IPS-NIHi11 (cell line): ENCODE measurements around the gene UMODL1.

Experiments used
- DNase-seq: peaks from one replicate; pipeline ENCODE4 v3.0.0; 2012; ENCODE audit warnings: mixed read lengths, low spot score

UMODL1 gene

DNA sequence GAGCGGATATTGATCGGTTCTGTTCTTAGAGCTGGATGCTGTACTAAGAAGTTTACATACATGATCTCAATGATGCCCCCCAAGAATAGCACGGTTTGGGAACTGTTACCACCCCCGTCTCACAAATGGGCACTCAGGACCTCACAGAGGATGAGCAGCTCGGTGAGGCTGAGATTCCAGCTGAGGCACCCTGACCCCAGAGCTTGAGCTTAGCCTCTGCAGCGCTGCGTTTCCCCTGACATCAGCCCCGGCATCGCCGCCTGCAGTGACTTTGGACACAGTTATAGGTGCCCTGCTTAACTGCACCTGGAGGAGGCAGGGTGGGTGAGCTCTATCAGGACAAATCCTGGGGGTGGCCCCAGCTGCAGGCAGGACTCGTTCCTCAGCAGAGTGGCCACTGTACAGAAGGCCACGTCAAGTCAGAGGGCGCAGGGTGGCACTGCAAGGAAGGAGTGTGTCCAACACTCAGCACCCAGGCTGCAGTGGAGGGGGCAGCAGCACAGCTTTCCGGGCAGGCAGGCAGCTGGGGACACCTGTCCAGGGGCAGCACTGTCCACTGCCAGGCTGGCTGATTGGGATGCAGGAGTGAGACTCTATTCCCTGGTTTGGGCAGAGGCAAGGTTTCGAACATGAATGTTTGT is 82.0 kb downstream of the UMODL1 start:
- DNase-seq: no peak

DNA sequence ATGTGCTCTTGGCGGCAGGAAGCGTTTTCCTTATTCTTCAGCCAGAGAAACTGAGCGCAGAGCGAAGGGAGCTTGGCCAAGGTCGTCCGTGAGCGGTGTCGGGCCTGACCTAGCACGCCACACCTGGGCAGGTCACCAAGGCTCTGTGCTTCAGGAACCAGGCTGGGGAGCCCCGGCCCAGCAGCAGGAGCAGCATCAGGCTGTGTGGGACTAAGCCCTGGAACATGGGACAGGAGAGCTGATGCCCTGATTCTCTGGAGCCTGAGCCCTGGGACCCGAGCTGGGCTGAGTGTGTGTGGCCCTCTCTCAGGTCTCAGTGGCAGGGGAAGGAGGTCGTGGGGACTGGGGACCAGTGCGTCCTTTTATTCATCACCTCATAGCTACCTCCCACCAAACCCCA is 82.6 kb downstream of the UMODL1 start:
- DNase-seq: no peak

GRCh38 chr21:42154237-42155044 is 83.3 kb downstream of the UMODL1 start:
- no peak for DNase-seq

DNA sequence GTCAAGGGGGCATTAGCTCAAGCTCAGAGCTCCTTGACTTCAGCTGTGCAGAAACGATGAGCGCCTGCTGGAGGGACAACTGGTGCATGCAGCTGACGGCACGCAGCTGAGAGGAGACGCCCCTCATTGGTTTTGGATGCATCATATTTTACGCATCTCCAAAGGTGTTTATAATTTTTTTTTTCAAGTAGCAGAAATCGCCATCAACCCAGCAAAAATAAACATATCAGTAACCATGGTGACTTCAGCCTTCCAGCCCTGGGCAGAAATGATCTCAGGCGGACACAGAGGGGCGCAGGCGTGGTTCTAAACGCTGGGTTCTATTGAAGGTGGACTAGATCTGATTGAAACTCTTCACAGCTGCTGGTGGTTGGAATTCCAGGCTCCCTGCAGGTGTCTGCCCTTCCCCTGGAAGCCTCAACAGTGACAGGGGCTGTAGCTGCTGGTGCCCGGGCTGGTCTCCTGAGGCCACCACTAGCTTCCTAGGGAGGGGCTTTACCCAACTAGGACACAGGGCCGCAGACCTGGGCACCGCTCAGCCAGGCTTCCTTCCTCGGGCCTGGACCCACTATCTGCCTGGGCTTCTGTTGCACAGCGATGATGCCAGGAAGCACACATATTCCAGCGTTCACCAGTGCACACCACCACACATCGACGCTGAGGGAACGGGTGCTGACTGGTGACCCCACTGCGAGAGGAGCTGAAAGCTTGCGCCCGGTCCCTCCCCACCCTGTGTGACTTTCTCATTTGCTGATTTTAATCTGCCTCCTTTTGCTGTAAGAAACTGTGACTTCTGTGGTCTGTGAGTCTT is 84.1 kb downstream of the UMODL1 start:
- DNase-seq: no peak

GRCh38 chr21:42156690-42157605 is 85.8 kb downstream of the UMODL1 start:
- DNase-seq: no peak

DNA sequence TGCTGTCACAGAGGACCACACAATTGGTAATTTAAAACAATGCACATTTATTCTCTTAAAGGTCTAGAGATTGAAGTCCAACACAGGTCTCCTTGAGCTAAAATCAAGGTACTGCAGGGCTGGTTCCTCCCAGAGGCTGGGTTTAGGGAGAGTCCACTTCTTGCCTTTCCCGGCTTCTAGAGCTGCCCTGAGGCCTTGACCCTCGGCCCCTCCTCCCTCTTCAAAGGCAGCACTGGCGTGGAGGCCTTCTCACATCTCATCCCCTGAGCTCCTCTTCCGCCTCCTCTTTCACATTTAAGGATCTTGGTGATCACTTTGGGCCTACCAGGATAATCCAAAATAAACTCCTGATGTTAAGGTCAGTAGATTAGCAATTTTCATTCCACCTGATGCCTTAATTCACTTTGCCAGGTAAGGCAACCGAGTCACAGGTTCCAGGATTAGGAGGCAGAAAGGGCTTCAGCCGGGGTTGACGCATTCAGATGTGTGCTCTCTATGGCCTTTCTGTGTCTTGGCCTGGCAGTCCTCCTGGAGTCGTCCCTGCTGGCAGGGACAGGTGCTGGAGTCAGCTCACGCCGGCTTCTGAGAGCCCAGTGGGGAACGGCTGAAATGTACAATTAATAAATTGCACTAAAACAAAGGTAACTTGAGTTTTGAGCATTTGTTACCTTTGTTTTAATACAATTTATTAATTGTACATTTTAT is 86.6 kb downstream of the UMODL1 start:
- peak; percentile 3 for DNase-seq

GRCh38 chr21:42158846-42159245 is 87.7 kb downstream of the UMODL1 start:
- peak; percentile 4 for DNase-seq

GRCh38 chr21:42159560-42160110 is 88.5 kb downstream of the UMODL1 start:
- DNase-seq: no peak

GRCh38 chr21:42160111-42160721 is 89.1 kb downstream of the UMODL1 start:
- DNase-seq: no peak

DNA sequence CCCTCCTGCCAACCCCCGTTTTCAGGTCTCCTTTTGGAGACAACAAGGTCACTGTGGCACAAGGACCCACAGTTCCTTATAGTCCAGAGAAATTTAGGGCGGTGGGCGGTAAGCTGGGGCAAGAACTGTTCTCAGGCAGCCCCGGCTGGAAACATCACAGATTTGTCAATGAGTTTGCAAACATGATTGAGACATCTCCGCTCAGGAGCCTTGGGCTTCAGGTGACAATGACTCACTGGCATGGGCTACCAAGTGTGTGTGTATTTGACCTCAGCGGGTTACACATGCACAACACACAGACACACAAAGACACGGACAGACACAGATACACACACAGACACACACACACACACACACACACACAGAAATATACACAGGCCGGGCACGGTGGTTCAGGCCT is 89.6 kb downstream of the UMODL1 start:
- no peak for DNase-seq

- no peak for DNase-seq
Measured at GRCh38 chr21:42161401-42161955, 90.4 kb downstream of the UMODL1 start.

DNA sequence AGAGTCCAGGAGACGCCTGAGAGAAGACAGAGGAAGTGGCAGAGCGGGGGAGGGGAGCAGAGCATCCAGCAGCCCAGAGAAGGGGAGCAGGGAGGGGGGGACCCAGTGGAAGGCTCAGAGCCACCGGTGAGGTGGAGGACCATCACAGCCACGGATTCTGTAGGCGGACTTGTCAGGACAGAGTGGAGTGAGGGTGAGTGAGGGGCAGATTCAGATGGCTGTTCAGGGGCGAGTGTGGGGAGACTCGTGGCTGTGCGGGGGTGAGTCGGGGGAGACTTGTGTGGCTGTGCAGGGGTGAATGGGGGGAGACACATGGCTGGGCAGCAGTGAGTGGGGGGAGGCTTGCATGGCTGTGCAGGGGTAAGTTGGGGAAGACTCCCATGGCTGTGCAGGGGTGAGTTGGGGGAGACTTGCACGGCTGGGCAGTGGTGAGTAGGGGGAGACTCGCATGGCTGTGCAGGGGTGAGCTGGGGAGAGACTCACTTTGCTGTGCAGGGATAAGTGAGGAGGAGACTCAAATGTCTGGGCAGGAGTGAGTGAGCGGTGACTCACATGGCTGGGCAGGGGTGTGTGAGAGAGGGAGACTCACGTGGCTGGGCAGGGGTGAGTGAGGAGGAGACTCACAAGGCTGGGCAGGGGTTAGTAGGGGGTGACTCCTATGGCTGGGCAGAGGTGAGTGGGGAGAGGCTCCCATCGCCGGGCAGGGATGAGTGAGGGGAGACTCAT is 91.0 kb downstream of the UMODL1 start:
- no peak for DNase-seq

DNA sequence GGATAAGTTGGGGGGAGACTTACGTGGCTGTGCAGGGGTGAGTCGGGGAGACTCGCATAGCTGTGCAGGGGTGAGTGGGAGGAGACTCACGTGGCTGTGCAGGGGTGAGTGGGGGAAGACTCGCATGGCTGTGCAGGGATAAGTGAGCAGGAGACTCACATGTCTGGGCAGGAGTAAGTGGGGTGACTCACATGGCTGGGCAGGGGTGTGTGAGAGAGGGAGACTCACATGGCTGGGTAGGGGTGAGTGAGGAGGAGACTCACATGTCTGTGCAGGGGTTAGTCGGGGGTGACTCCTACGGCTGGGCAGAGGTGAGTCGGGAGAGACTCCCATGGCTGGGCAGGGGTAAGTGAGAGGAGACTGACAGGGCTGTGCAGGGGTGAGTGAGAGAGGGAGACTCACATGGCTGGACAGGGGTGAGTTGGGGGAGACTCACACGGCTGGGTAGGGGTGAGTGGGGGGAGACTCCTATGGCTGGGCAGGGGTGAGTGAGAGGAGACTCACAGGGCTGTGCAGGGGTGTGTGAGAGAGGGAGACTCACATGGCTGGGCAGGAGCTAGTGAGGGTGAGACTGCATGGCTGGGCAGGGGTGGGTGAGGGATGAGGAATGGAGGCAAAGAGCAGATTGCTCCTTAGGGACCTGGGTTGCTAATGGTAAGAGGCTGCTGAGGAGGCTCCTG is 91.9 kb downstream of the UMODL1 start:
- DNase-seq: no peak

DNA sequence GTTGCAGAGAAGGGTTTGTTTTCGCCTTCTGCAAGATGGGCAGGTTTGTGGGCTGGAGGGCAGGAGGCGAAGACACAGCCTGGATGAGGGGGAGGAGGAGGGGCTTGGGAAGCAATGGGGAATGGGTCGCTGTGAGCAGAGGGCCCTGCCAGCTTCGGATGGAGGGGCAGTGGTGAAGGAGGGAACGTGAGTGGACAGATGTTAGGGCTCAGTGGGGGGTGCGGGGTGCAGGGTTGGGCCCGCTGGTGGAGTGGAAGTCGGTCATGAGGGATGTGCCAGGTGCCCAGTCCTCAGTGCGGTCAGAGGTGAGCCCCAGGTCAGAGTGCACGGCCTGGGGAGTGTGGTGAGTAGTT is 92.4 kb downstream of the UMODL1 start:
- DNase-seq: no peak

GRCh38 chr21:42164064-42164789 is 93.1 kb downstream of the UMODL1 start:
- peak; percentile 59 for DNase-seq

GRCh38 chr21:42164818-42165217 is 93.7 kb downstream of the UMODL1 start:
- no peak for DNase-seq

DNA sequence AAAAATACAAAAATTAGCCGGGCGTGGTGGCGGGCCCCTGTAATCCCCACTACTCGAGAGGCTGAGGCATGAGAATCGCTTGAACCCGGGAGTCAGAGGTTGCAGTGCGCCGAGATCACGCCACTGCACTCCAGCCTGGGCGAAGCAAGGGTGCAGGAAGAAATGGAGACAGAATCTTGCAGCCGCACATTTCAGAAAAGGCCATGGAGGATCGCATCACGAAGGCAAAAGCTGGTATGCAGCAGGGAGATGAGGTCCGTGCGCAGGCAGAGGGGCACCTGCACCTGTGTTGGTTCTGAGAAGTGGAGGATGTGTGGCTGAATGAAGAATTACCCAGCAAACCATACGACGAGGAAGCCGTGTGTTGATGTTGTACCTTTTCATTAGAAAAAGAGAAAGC is 94.8 kb downstream of the UMODL1 start:
- no peak for DNase-seq

GRCh38 chr21:42169758-42170157 is 98.6 kb downstream of the UMODL1 start:
- DNase-seq: no peak
